Measurements from ENCODE around the gene DRD2. TPM values are rescaled to one million over a fixed set of nuclear protein-coding genes. Genes with fewer than 3 reads are reported as not detected.

Gene DRD2
- total and polyA plus RNA-seq, 2 donors (not counting 3 experiments of a cell fraction or from before 2014, with no cell fraction given): not detected

DNA sequence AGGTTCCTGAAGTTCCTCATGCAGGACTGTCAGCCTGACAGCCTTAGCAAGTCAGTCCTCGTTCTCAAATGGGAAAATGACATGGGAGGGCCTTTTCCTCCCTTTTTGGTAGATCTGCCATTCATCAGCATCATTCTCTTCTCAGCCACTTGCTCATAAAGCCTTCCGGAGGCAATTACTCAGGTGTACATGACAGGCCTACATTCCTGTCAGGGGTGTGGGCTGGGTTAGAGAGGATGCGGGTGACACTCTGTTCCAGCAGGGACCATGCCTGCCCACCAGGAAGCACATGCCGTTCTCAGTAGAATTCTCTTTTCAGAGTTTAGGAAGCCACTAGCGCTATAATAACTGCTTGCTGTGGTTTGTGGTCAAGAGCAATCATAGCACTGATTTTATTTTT, 111.8 kb downstream of the DRD2 start:
- Histone ChIP-seq H3K4me1 (ENCODE audit: control insufficient read depth, extremely low read depth, insufficient read depth, low read length) (no peaks in the 10 kb centered on the region), H3K79me2 (ENCODE audit: control insufficient read depth, insufficient read depth, low read length) (no peaks in the 10 kb centered on the region), H2AFZ (ENCODE audit: low read depth, low read length) (no peak overlapping the region), H3K9ac (replicated peaks; ENCODE audit: extremely low read depth, insufficient read depth, low read length) (no peak overlapping the region), H3K27me3 (ENCODE audit: control insufficient read depth in 2 of 2, insufficient read depth in 2 of 2, low read length in 2 of 2) (no peaks in the 10 kb centered on the region), H3K4me3 (replicated peaks in 1 of 3; ENCODE audit: insufficient read depth in 1 of 3, low read depth in 1 of 3, low read length in 3 of 3) (no peak overlapping the region), H3K36me3 (ENCODE audit: control insufficient read depth in 2 of 2, extremely low read depth in 1 of 2, insufficient read depth in 2 of 2, low read length in 2 of 2) (no peaks in the 10 kb centered on the region), H3K4me2 (ENCODE audit: insufficient read depth, low read length) (no peak overlapping the region), H3K27ac (ENCODE audit: insufficient read depth, low read depth, low read length) (no peak overlapping the region), H3K9me3 (replicated peaks; ENCODE audit: control insufficient read depth, insufficient read depth, low read length) (no peaks in the 10 kb centered on the region), H3K9me1 (replicated peaks; ENCODE audit: control insufficient read depth, extremely low read depth, insufficient read depth, low read length) (no peaks in the 10 kb centered on the region), H4K20me1 (replicated peaks; ENCODE audit: control insufficient read depth, extremely low read depth, insufficient read depth, low read length) (no peaks in the 10 kb centered on the region)
- no TSS peak for BruUV-seq (replicated peaks)
- FAIRE-seq: no peak
- no peak for TF ChIP-seq GATA2 (IDR thresholded peaks at IDR 0.05; ENCODE audit: insufficient read depth, insufficient read length, low read depth, low read length)
- TF ChIP-seq EZH2 (IDR thresholded peaks at IDR 0.05; ENCODE audit: borderline replicate concordance, low read depth, low read length, severe bottlenecking): no peak
- no peak for TF ChIP-seq POLR2AphosphoS5 (IDR thresholded peaks at IDR 0.05; ENCODE audit: insufficient read depth, low read depth, low read length)
- TF ChIP-seq, protein P1, sequence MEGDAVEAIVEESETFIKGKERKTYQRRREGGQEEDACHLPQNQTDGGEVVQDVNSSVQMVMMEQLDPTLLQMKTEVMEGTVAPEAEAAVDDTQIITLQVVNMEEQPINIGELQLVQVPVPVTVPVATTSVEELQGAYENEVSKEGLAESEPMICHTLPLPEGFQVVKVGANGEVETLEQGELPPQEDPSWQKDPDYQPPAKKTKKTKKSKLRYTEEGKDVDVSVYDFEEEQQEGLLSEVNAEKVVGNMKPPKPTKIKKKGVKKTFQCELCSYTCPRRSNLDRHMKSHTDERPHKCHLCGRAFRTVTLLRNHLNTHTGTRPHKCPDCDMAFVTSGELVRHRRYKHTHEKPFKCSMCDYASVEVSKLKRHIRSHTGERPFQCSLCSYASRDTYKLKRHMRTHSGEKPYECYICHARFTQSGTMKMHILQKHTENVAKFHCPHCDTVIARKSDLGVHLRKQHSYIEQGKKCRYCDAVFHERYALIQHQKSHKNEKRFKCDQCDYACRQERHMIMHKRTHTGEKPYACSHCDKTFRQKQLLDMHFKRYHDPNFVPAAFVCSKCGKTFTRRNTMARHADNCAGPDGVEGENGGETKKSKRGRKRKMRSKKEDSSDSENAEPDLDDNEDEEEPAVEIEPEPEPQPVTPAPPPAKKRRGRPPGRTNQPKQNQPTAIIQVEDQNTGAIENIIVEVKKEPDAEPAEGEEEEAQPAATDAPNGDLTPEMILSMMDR (IDR thresholded peaks at IDR 0.05; ENCODE audit: extremely low read depth in 1 of 2, insufficient read depth in 1 of 2, low read depth in 1 of 2, low read length in 2 of 2): no peak
- no peak for TF ChIP-seq POLR2A (IDR thresholded peaks at IDR 0.05; ENCODE audit: low read depth, low read length)
- TF ChIP-seq MYC (IDR thresholded peaks at IDR 0.05; ENCODE audit: low read depth, low read length): no peak
- TF ChIP-seq FOS (IDR thresholded peaks at IDR 0.05; ENCODE audit: borderline replicate concordance, insufficient read depth, low read length): no peak
- no peak for TF ChIP-seq JUN (IDR thresholded peaks at IDR 0.05; ENCODE audit: borderline replicate concordance, insufficient read depth, insufficient read length, low read depth)
- TF ChIP-seq, protein P2, sequence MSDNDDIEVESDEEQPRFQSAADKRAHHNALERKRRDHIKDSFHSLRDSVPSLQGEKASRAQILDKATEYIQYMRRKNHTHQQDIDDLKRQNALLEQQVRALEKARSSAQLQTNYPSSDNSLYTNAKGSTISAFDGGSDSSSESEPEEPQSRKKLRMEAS (IDR thresholded peaks at IDR 0.05; ENCODE audit: insufficient read depth, insufficient read length): no peak
- DNase-seq (ENCODE audit: low read depth, low spot score): no peak
- intact Hi-C loops (cut with micrococcal nuclease) (no loop called here), dilution Hi-C loops (cut with MboI; ENCODE audit: extremely low pct_ligation_motif_present, low sequenced_read_pairs) (no loop called here)
- CTCF ChIA-PET: no interaction called here
- POLR2A ChIA-PET: no interaction called here

Small RNA genes lying within 50 kb of the gene (microRNA-seq; reads per million reads assigned to microRNA genes)
- gene MIR4301 (ENCODE audit: borderline number of aligned reads, borderline replicate concordance): not detected

Small RNA genes lying within 50 kb of the gene (small RNA-seq; reads per million reads assigned to genes)
- gene MIR4301 (ENCODE audit: insufficient read depth, insufficient read length, low read depth, low replicate concordance): not detected

Other genes with a start within 250 kb of the DRD2 start
- gene TTC12, start 160.8 kb downstream of the DRD2 start, total RNA-seq: 2.2 and 5.2 TPM in 2 replicates
- gene TTC12, start 160.8 kb downstream of the DRD2 start, polyA plus RNA-seq: 2.5 and 2.9 TPM in 2 replicates
- not detected in 2 replicates for gene ANKK1, start 87.6 kb downstream of the DRD2 start, total RNA-seq
- gene ANKK1, start 87.6 kb downstream of the DRD2 start, polyA plus RNA-seq: 0.05 TPM in 1 of 2 replicates, not detected in the other
- gene TMPRSS5, start 230.9 kb upstream of the DRD2 start, total RNA-seq: 0.58 and 0.64 TPM in 2 replicates
- 0.40 and 0.48 TPM in 2 replicates for gene TMPRSS5, start 230.9 kb upstream of the DRD2 start, polyA plus RNA-seq

All from endothelial cell of umbilical vein (primary cell).